HG03060 (cell line): ENCODE measurements around the gene SNAPC5.
"Not testable (repeated sequence)": the region's sequence is repeated elsewhere in the genome, so short reads cannot be mapped to it uniquely, and the experiment has no call there.

Experiments used
- ATAC-seq: cut with Tn5 transposase; IDR thresholded peaks from one replicate; pipeline ENCODE4 v1.9.1; 2021; ENCODE audit warnings: low read depth, moderate number of reproducible peaks; ENCODE audit not compliant: unreplicated experiment

SNAPC5 gene

GRCh38 chr15:66461294-66461693 is 36.3 kb downstream of the SNAPC5 start:
- not testable (repeated sequence) for ATAC-seq

GRCh38 chr15:66459818-66460615 is 37.5 kb downstream of the SNAPC5 start:
- ATAC-seq, result no peak

- no peak for ATAC-seq
Observed at GRCh38 chr15:66456211-66456610, 41.4 kb downstream of the SNAPC5 start.

GRCh38 chr15:66454143-66454542 is 43.4 kb downstream of the SNAPC5 start:
- ATAC-seq, result no peak

- ATAC-seq, result no peak
Observed at GRCh38 chr15:66452971-66453580, 44.5 kb downstream of the SNAPC5 start.

- ATAC-seq, result no peak
Observed at GRCh38 chr15:66452420-66452819, 45.1 kb downstream of the SNAPC5 start.
